Suppressor macrophage treated with lipopolysaccharide for 1 hour (primary cell): ENCODE data around the gene FGFR4.
"Not testable (repeated sequence)": the region's sequence is repeated elsewhere in the genome, so short reads cannot be mapped to it uniquely, and the experiment has no call there.

Source experiments
- DNase-seq, 3 donors: peaks; one replicate each; pipeline ENCODE4 v3.0.0-alpha.2; 2020 to 2022

Gene FGFR4

DNA sequence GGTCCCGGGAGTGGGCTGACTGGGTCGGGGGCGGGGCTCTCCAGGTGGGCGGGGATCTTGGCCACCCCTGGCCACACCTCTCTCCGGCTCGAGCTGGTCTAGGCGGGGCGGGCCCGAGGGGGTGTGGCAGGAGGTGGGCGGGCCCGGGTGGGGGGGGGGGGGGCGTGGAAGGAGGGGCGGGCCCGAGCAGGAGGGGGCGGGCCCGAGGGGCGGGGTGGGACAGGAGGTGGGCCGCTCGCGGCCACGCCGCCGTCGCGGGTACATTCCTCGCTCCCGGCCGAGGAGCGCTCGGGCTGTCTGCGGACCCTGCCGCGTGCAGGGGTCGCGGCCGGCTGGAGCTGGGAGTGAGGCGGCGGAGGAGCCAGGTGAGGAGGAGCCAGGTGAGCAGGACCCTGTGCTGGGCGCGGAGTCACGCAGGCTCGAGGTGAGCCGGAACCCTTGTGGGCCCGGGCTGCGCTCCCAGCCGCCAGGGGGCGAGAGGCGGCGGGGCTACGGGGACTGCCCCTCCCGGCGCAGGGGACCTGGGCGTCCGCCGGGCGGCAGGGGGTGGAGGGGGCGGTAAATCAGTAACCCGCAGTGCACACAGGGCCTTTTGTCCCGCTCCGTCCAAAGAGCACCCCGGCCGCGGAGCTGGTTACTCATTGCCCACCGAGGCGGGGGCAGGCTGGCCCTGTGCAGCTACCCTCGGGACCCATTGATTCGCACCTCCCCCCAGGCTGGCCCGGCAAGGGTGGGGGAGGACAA lies at the start of gene FGFR4:
Gene FGFR4, plus strand, starts transcription at position 262 of the 744 bp plus-strand sequence. CDS start 2,688 bp downstream, outside the sequence.
- DNase-seq = peak; percentile 65 to 88 (median 69)

DNA sequence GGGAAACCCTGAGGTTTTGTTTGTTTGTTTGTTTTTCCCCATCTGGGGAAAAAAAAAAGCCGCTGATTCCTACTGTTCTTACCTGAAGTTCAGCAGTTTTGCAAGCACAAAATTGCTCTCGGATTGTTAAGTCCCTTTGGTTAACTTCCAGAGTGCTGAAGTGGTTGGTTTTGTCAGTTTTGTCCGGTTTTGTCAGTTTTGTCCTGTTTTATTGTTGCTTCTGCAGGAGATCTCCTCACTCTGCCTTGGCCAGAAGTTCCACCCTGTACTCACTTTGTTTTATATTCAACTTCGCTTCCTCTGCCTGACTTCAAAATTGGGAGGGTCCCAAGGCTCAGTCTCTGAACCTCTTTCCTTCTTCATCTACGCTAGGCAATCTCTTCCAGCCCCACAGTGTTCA lies 49.8 kb upstream of the FGFR4 start:
- no peak for DNase-seq

DNA sequence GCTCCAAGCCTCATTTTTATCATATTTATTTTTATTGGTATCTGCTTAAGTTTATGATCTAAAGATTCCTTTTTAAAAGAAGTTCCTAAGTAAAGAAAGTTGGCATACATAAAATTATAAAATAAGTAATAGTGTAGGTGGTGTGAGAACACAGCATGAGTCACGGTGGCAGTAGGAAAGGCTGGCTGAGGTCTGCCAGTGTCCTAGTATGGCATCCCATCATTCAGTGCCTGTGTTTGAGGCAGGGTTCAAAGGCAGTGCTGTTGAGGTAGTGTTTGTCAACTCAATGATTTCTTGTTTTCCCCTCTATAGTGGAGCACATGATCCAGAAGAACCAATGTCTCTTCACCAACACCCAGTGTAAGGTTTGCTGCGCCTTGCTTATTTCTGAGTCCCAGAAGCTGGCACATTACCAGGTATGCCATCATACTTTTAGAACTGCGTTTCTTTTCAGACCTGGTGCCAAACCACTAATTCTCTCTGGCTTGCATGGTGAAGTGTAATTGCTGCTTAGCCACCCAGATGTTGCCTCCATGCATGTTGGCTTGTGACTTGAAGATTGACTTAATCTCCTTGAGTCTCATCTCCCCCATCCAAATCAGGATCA lies 45.8 kb upstream of the FGFR4 start:
- DNase-seq = no peak

DNA sequence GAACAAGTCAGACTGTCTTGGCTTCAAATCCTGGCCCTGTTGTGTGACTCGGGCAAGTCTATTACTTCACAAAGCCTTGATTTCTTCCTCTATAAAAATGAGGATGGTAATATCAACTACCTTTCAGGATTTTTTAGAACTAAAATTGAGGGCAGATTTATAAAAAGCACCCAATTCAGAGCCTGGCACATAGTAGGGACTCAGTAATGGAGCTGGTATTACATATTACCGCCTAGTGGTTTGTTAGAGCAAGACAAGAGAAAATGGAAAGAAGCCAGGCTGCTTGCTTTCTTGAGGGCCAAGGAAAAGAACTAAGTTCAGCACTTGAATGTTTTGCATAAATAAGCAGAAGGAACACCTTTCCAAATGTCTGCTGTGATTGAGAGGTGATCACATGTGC lies 44.8 kb upstream of the FGFR4 start:
- DNase-seq = no peak

DNA sequence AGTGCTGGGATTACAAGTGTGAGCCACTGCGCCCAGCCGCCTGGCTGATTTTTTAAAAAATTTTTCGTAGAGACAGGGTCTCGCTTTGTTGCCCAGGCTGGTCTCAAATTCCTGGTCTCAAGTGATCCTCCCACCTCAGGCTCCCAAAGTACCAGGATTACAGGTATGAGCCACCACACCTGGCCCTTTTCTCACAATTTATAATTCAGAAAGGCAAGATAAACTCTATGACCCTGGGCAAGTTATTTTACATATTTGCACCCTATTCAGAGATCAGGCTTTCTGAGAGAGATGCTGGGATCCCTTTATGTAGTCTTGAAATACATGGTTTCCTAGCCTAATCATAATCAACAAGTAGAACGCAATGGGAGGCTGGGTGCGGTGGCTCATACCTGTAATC lies 43.6 kb upstream of the FGFR4 start:
- no peak for DNase-seq

DNA sequence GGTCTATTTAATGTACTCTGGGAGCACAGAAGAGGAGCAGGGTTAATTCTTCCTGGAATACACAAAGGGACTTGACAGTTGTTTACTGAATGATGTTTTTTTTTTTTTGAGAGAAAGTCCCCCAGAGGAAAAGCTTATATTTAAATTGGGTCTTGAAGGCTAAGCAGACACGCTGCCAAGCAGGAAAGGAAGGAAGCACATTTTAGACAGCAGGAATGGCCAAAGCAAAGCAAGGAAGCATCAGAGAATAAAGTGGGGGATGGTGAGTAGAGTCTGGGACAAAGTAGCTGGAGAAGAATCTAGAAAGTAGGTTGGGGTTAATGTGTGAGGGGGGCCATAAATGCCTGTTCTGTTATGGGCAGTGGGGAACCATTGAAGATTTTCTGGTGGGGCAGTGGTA lies 42.8 kb upstream of the FGFR4 start:
- no peak for DNase-seq

DNA sequence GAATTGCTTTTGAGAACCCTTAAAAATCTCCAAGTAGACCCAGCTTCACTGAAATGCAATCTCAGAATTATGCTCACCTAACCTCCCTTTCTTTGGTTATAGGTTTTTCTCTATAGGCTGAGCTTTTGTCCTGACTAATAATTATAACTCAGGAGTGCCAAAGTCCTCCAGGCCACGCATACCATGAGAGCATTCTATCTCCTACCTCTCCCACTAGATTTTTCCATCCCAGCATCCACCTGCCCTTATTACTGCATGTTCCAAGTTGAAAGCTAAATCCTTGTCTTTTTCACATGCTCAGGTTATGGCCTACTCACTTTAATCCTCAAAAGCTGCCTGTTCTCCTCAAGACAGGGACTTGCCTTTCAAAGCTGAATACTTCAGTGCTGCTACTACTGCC lies 42.1 kb upstream of the FGFR4 start:
- DNase-seq = no peak

DNA sequence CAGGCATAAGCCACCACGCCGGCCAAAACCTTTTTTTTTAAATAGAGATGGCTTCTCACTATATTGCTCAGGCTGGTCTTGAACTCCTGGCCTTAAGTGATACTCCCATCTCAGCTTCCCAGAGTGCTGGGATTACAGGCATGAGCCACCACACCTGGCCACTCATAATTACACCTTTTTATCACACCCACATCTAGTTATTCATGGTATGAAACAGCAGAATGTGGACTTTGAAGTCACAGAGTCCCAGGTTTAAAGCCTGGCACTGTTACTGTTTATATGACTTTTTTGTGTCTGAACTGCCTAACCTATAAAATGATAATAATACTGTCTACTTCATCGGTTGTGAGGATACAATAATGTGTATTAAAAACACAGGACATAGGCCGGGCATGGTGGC lies 41.1 kb upstream of the FGFR4 start:
- DNase-seq = no peak

DNA sequence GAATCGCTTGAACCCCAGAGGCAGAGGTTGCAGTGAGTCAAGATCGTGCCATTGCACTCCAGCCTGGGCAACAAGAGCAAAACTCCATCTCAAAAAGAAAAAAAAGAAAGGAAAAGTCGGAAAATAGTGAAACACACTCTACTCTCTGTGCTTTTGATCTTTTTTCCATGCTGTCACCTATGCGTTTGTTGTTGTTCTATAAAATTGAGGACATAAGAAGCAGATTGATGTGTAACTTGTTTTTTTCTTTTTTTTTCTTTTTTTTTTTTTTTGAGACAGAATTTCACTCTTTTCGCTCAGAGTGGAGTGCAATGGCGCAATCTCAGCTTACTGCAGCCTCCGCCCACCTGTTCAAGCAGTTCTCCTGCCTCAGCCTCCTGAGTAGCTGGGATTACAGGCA lies 38.2 kb upstream of the FGFR4 start:
- DNase-seq = not testable (repeated sequence)

DNA sequence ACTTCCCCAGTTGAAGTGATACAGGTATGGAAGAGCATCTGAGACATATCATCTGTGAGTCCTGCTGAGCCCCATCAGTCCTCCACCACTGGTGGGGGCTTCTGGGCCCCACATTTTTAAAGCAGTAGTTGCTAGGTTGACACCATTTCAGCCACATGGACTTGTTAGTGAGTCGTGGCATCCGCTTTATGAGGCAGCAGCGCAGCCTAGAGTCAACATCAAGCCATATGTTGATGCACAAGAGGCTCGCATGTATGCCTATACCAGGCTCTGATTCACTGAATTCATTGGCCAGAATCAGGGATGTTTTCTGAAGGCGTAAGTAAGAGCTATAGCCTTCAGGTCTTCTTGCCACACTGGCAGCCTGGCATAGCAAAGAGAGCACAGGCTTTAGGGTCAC lies 37.4 kb upstream of the FGFR4 start:
- peak in 1 of 3 donors; percentile 6 for DNase-seq

DNA sequence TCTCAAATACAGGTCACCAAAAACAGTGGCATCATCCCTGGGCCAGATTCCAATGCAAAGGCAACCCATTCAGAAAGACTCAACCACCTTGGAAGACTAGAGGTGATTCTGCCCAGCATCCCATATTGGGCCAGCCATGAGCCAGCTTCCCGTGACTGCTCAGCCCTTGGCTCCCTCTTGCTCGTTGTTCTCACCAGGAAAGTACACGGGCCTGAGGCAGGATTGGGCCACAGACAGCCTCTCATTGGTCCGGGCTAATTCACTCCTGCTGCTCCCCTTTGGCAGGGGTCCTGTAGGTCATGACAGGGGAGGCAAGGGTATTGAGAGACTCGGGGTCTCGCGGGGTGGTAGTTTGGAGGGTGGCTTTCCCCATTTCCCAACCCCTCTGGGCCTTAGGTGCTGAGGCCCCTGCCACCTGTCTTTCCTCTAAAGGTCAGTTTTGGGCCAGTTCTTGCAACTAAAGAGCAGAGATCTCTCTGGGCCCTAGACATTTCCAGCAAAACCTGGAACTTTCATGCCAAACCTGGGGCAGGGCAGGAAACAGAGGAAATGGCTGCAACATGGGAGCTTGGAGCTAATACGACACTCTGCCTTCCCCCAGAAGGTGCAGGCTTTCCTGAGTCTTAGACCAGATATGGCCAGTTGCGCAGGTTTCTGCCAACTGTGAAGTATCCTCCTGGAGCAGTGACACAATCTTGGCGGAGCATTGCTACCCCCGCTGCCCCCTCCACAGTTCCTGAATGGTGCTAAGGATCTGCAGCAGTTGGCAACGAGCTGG lies 22.0 kb upstream of the FGFR4 start:
- no peak for DNase-seq

DNA sequence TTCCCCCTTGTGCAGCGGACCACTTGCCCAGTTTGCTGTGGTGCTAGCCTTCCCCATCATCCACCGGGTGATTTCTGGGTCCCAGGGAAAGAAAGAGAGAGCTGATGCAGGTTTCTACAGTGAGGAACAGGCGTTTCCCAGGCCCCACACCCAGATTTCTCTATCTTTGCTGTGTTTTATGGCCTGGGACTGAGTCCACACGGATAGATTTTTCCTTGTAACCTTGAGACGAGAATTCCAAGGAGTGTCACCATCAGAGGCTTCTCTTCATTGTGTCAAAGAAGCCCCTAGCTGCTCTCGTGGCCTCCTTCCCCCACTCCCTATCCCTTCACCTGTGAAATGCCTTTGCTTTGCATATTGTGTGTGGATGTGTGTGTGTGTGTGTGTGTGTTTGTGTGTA lies 21.2 kb upstream of the FGFR4 start:
- no peak for DNase-seq

DNA sequence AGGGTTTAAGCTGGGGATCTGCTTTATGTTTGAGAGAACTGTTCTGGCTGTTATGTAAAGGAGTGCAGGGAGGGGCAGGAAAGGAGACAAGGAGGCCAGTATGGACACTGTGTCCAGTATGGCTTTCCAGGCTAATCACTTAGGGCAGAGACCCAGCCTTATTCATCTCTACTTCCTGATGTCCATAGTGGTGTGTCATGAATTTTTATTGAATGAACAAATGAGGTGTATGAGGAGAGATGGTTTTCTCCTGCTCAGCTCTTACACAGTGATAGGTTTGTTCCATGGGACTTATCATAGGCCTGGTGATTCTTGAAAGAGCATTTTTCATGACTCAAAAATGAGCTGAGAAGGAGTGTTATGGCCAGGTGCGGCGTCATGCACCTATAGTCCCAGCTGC lies 20.5 kb upstream of the FGFR4 start:
- DNase-seq = no peak

DNA sequence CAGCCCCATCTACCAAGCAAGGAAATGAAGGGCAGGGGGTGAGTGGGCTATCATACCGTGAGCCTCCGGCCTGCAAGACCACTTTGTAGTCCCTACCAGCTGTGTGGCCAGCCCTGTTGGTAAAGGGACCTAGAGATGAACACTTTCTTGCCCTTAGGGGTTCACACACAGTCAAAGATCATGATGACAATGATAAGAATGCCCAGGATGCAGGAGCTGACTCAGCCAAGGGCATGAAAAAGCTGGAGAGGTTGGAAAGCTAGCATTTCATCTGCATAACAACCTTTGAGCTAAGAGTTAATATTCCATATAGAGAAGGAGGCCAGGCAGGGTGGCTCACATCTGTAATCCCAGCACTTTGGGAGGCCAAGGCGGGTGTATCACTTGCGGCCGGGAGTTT lies 19.2 kb upstream of the FGFR4 start:
- no peak for DNase-seq

DNA sequence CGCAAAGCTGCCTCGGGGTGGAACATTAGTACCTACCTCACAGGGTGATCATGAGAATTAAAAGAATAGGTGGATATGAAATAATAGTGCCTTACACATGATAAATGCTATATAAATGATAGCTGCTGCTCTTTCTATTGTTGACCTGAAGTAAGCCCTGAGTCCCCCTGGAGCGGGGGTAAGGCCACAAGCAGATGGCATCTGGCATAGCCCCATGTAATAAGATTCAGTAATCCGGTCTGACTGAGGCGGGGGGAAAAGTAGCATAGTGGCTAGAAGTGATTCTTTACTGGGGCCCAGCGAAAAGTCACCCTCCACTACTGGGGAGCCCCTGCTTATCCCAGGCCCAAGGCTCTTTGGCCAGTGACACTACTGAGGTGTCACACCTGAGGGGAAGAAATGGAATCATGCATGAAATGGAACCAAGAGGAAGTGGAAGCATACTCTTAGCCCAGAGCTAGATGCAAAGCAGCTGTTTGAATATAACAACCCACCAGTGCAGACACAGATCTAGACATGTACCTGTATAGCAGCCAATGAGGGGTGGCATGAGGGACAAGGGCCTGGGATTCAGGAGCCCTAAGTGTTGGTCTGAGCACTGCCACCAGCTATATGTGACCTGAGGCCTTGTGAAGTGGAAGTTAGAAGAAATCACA lies 16.1 kb upstream of the FGFR4 start:
- DNase-seq = no peak

DNA sequence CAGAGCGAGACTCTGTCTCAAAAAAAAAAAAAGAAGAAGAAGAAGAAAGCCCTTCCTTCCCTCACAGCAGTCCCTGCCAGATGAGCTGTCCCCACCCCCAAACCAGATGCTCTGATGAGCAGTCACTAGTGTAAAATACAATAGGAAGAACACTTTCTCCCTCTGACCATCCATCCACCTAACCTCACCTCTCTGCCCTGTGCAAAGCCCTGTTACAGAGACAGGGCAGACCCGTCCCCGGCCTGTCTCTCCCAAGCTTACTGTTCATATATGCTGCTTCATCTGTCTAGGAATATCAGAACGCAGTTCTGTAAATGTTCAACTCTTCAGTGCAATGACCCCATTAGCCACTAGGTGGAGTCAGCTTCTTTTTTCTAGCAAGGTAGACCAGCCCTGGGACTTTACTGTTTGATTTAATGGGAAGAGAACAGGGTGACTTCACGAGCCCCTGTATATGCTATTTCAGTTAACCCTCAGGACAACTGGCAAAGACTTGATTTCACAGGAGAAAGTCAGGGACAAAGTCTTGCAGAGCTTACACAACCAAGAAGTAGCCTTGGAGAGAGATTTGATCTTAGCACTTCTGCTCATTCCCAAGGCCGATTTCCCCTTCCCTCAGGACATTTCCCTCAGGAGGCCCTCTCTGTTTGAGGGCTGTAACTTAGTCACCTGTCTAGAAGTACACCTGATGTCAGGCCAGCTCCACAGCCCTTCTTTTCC lies 14.9 kb upstream of the FGFR4 start:
- DNase-seq = peak; percentile 85 to 88 (median 87)

DNA sequence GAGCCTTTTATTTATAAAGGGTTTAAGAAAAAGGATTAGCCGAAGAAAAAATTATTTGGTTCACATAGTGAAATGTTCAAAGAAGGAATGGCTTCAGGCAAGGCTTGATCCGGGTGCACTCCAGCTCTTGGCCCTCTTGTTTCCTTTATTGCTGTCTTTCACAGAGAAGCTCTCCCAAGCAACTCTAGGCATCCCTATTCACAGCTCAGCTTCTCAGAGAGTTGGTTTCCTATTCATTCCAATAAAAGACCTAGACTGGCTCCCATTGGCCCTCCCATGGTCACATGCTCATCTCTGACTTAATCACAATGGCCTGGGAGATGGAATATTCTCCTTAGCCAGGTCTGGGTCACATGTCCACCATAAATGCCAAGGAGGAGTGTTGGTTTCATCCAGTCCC lies 9.4 kb upstream of the FGFR4 start:
- no peak for DNase-seq

DNA sequence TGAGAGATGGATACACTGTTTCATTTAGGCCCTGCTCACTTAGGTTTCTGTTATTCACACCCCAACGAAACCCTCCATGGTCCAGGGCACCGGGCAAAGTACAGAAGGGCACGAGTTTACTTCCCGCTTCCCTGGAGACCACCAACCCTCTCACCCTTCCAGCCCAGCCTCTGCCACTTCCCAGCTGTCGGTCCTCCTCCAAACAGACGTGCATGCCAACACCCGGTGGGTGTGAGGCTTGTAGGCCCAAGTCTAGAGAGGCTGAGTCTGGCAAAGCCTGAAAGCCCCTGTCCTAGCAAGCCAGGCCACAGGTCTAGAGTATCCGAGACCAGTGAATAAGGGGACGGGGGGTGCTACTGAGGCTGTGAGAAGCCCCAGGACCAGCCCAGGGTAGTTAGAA lies 7.1 kb upstream of the FGFR4 start:
- DNase-seq = no peak

DNA sequence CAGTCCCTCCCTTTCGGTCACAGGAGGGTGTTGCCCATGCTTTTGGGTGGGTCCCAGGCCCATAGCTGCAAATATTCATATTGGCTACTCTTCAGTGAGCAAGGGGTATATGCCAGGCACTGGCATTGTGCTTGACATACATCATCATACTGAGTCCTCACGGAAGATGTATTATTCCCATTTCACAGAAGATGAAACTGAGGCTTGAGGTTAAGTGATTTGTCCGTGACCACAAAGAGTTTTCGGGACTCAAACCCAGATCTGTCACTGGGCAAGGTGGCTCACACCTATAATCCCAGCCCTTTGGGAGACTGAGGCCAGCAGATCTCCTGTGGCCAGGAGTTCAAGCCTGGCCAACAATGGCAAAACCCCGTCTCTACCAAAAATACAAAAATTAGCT lies 6.5 kb upstream of the FGFR4 start:
- no peak for DNase-seq

DNA sequence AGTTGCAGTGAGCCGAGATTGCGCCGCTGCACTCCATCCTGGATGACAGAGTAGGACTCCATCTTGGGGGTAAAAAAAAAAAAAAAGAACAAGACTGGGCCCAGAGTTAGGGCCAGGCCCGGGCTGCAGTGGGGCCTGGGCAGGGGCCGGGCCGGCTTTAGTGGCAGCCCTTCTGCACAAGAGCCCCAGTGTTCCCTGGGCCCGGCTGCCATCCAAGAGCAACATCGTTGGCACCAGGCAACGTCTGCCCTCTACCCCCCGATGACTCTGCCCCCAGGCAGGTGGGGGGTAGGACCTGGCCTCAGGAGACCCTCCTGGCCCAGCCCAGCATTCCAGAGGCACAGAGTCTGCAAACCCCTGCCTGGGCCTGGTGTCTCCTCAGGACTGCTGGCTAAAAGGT lies 4.9 kb upstream of the FGFR4 start:
- DNase-seq = no peak

DNA sequence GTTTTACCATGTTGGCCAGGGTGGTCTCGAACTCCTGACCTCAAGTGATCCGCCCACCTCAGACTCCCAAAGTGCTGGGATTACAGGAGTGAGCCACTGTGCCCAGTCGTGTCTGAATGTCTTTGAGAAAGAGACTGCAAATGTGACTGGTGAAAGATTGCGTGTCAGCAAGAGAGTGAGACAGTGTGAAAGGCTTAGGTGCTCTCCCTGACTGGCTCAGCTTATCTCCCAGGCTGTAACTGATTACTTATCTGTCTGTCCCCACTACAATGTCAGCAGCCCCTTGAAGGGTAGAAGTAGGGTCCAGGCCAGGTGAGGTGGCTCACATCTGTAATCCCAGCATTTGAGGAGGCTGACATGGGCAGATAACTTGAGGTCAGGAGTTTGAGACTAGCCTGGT lies 3.4 kb upstream of the FGFR4 start:
- DNase-seq = no peak

DNA sequence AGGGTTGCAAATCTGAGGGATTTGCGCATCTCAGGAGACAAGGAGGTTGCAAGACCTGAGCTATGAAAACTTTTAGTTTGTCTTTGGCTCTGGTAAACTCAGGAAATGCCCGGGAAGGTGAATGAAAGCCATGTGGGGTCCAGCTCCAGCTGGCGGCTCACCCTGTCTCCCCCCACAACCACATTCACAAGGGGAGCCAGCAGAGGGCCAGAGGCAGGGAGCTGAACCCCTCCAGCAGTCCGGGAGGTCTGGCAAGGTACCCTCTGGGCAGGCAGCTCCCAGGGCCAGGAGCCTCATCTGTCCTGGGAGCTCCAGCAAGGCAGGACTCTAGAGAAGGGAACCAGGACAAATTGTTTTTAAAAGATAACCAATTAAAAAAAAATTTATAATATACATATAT lies 2.5 kb upstream of the FGFR4 start:
- no peak for DNase-seq
